Lower leg skin (tissue), 3 donors: ENCODE data around the gene ANK3.

ENCODE experiments used
- CTCF ChIP-seq, 3 donors: fragments of 450-650 bp; IDR thresholded peaks; one replicate each; pipeline ENCODE4 v1.5.1; 2016; ENCODE audit warnings: antibody characterized with exemption in 3 of 3, mild to moderate bottlenecking in 3 of 3, moderate library complexity in 2 of 3
- POLR2A ChIP-seq, 2 donors: fragments of 450-650 bp; IDR thresholded peaks; one replicate each; pipeline ENCODE4 v1.6.1; 2016 to 2017; ENCODE audit warnings: antibody characterized with exemption in 2 of 2, mild to moderate bottlenecking in 1 of 2, moderate library complexity in 1 of 2

GRCh38 chr10:60171436-60172013 is 218.2 kb downstream of the ANK3 start:
- no peak for TF ChIP-seq POLR2A (IDR thresholded peaks at IDR 0.05)
- no peak for TF ChIP-seq CTCF (IDR thresholded peaks at IDR 0.05)
